ENCODE measurements around the gene RPEL1.
"Not testable (repeated sequence)": the region's sequence is repeated elsewhere in the genome, so short reads cannot be mapped to it uniquely, and the experiment has no call there.

RPEL1 gene

DNA sequence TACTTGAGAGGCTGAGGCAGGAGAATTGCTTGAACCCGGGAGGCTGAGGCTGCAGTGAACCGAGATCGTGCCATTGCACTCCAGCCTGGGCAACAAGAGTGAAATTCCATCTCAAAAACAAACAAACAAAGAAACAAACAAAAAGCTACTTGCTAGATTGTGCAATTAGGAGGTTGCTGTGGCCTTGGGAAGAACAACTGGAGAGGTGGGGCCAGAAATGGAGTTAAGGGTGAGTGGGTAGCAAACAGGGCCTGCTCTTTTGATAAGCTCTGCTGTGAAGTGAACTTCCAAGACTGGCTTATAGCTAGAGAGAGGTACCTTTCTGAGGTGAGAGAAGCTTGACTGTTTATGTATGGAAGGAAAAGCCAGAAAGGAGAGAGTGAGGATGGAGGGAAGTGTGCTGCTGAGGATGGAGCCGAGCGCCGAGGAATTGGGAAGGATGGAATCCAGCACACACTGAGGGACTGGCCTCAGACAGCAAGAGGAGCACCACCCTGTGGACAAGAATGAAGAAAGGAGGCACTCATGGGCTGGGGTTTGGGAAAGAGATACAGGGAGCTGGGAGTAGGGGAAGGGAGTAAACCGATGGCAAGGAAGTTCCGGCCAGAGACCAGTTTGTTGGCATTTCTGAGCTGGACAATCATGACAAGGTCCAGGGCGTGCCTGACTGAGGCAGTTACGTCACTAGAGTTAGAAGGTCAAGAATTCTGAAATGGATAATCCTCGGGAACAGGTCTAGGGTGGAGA lies 7.0 kb upstream of the RPEL1 start:
- no peak for DNase-seq

- peak; percentile 31 for DNase-seq
Observed at GRCh38 chr10:103241262-103242011, 4.2 kb upstream of the RPEL1 start.

- DNase-seq, result peak; percentile 5
Observed at GRCh38 chr10:103244666-103245271, 918 bp upstream of the RPEL1 start.

GRCh38 chr10:103246324-103246723 lies 637 bp downstream of the RPEL1 start:
- DNase-seq, result no peak

DNA sequence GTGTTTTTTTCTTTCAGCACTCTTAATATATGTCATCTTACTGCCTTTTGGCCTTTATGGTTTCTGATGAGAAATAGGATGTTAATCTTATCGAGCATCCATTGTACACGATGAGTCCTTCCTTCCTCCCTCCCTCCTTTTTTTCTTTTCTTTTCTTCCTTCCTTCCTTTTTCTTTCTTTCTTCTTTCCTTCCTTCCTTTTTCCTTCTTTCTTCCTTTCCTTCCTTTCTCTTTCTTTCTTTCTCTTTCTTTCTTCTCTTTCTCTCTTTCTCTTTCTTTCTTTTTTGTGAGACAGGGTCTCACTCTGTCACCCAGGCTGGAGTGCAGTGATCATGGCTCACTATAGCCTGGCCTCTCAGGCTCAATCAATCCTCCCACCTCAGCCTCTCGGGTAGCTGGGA lies 8.4 kb downstream of the RPEL1 start:
- DNase-seq, result no peak

DNA sequence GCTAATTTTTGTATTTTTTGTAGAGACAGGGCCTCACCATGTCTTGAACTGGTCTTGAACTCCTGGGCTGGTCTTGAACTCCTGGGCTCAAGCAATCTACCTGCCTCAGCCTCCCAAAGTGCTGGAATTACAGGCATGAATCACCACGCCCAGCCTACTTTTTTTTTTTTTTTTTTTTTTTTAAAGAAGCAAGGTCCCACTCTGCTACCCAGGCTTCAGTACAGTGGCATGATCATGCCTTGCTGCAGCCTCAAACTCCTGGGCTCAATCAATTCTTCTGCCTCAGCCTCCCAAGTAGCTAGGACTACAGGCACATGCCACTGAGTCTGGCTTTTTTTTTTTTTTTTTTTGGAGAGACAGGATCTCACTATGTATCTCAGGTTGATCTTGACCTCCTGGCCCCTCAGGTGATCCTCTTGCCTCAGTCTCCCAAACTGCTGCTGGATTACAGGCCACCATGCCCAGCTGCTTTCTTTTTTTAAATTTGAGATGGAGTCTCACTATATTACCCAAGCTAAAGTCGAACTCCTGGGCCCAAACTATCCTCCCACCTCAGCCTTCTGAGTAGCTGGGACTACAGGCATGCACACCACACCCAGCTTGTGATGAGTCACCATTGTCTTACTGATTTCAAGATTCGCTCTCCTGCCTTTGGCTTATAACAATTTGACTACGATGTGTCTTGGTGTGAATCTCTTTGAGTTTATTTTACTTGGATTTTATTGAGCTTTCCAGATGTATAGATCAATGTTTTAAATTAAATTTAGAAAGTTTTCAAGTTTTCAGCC lies 9.0 kb downstream of the RPEL1 start:
- DNase-seq, result no peak

GRCh38 chr10:103256613-103257012 lies 10.9 kb downstream of the RPEL1 start:
- no peak for DNase-seq

- DNase-seq, result no peak
Observed at GRCh38 chr10:103257812-103258211, 12.1 kb downstream of the RPEL1 start.

- DNase-seq, result not testable (repeated sequence)
Observed at GRCh38 chr10:103258928-103259327, 13.2 kb downstream of the RPEL1 start.

- DNase-seq, result no peak
Observed at GRCh38 chr10:103259989-103260388, 14.3 kb downstream of the RPEL1 start.

DNA sequence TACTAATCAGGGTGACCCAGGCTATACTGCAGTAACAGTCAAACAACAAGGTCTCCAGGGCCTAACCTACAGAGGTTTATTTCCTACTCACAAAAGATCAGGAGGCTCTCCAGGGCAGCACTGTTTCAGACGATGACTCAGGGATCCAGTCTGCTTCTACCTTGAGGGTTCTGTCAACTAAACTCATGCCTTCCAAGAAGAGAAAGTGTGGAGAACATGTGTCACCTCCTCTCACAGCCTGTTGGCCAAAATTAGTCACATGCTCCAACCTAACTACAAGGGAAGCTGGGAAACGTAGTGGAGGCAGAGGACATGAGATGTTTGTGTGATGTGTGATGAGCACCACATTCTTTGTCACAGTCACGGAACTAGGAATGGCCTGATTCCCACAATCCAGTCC lies 16.5 kb downstream of the RPEL1 start:
- DNase-seq, result no peak

DNA sequence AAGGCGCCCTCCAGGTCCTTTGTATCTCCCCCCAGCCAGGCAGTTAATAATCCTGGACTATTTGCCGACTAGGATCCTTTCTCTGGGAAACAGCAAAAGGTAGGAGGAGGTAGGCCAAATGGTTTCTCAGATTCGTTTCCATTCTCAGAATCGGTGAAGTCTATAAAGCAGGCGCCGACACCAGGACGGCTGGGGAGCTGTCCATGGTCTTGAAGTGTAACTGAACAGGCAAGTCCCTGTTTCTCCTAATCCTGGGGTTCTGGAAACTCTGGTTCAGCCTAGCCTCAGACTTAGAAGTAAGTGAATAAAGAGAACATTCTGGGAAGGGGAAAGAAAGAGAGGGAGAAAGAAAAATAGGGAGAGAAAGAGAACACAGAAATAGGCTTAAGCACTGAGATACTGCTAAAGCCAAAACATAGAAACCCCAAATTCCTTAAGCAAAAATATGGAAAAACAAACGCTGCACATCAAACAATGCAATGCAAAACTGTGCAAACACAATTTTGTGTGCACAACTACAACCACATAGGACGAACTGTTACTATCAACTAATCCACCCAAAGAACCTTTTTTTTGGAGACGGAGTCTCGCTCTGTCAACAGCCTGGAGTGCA lies 20.1 kb downstream of the RPEL1 start:
- no peak for DNase-seq

GRCh38 chr10:103273041-103273441 lies 27.4 kb downstream of the RPEL1 start:
- DNase-seq, result no peak

DNA sequence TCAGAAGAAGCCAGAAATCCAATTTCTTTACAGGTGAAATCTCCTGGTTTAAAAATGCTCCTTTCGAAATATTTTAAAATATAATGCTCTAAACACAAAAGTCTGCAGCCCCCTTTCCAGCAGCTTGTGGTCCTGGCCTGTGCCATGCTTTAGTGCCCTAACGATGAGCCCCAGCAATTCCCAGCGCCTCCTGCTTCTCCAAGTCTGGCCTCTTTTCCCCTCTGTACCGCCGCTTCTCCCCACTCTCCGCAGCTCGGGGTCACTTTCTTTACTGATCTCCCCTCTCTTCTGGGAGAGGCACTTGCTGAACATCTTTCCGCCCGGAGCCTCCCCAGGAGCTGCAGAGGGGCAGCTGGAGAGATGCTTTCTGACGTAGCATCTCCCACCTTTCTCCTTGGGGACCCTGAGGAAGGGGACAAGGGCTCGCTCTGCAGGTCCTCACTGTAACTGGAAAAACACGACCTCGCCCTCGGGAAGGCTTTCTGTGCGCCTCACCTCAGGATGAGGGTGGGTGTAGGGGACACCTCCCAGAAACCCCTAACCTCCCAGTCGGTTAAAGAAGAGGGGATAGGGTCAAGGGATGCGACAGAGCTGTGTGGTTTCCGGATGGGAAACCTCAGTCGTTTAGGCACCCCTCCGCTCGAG lies 30.7 kb downstream of the RPEL1 start:
- DNase-seq, result no peak

GRCh38 chr10:103276896-103277712 lies 31.4 kb downstream of the RPEL1 start, which contains the start of gene INA:
Gene INA, plus strand, starts transcription at chr10:103277138. Its CDS starts 74 bp downstream, at chr10:103277212.
- DNase-seq, result peak; percentile 72

GRCh38 chr10:103277713-103278536 lies 32.2 kb downstream of the RPEL1 start:
- DNase-seq, result no peak

DNA sequence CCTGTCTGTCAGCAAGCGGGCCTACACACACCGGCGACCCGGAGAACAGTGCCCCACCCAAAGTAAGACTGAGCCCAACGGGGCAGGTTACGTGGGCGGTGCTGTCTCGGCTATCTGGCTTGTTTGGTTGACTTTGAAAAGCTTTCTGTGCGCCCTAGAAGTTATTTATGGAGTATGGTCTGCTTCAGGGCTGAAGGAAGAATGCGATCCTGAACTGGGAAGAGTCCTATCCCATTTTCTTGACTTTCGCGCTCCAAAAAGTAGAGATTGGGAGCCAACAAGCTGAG lies 32.8 kb downstream of the RPEL1 start:
- DNase-seq, result no peak

DNA sequence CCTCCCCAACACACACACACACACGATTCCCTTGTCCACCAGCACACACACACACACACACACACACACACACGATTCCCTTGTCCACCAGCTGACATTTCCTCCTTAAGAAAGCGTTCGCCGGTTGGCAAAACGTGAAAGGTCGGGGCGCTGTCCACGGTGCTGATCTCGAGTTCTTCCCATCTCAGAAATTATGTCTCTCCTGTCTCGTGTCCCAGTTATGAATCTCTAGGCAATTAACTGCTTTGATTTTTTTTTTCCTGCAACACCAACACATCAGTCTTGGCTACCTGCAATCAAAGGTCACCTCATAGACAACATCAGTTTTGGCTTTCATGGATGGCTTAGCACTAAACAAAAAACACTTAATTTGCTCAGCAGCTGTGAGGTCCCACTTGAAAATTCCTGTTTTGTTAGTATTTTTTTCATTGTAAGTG lies 33.2 kb downstream of the RPEL1 start:
- DNase-seq, result no peak

GRCh38 chr10:103280031-103280430 lies 34.3 kb downstream of the RPEL1 start:
- no peak for DNase-seq

DNA sequence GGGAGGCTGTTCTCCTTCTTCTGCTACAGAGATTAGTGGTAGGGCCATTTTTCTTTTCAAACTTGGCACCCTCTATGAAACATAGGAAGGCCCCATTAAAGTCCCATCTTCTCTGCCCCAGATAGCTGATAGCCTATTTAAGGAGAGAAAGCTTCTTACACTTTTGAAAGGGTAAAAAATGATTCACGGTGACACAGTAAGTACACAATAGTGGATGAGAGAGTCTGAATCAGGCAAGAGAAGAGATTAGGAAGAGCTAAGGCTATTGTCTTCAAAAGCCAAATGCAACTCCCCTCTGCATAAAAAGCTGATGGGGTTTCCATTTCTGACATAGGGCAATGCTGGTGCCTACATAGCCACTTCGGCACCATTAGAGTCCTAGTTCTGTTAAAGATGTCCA lies 34.8 kb downstream of the RPEL1 start:
- no peak for DNase-seq

Measured in COR-L47 (cell line).